ENCODE results near the gene RASL10A.
A peak's percentile ranks its signal among the peaks of the same experiment; 100 is the strongest.

RASL10A gene

DNA sequence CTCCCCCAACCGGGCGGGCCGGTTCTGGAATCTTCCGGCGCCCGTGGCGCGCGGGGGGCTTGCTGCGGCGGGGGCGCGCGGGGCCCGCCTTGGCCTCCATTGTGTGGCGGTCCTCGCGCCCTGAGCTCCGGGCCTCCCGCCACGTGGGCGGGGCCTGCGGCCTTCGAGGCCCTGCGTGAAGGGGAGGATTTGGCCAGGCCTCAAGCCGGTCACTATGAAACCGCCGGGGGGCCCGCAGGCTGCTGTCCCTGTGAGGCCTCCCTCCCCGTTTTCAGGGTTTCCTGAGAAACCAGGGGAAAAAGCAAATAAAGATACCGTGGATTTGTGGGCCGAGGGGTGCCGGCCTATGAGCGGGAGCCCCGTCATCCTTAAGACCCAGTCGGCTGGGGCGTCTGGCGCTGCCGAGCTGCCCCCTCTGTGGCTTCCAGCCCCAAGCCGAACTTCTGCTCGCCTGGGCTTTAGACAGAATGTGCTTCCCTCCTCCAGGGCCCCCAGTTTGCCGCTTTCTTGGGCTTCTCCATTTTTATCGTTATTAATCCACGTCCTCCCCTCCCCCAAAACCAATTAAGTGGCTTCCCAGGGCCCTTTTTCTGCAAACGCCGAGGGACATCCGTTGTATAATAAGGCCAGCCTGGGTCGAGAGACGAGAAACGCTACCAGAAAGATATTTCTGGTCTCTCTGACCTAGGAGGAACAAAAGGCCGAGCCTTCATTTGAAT is 46.8 kb downstream of the RASL10A start:
- DNase-seq (ENCODE audit: low read depth in 2 of 2) = peak; percentile 12

DNA sequence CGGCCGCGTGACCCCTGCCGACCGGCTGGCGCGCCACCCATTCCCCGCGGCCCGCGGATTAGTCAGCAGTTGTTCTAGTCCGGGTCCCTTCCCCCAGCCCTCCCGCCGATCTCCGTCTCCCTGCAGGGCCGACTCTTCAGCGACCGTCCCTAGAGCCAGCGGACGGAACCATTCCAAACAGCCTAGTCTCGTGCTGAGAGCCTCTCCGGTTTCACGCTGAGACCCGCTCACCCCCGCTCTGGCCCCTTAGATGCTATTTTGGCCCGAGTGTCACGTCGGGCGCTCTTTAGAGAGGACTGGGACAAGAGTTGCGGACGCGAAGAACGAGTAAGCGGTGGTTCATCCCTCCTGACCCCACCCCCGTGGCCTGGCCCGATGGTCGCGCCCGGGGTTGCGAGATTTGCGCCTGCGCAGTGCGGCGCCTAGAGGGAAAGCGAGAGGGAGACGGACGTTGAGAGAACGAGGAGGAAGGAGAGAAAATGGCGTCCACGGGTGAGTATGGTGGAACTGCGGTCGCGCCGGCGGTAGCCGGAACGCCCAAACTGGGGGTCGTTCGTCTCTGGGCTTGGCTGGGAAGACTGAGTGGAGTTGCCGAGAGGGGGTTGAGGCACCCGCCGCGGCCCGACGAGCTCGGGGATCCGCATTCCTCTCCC is 47.5 kb downstream of the RASL10A start, which contains the start of the genes EWSR1 and RHBDD3:
Gene EWSR1 (plus strand): TSS at position 411 of the 653 bp plus-strand sequence. CDS start 69 bp downstream, at position 480.
Gene RHBDD3 (minus strand): TSS at position 124 of the 653 bp plus-strand sequence. CDS start 2,355 bp downstream, outside the sequence.
- peak; percentile 92 to 93 for DNase-seq (ENCODE audit: low read depth in 2 of 2)

- no peak for DNase-seq (ENCODE audit: low read depth in 2 of 2)
These were observed 48.0 kb downstream of the RASL10A start for GRCh38 chr22:29267462-29267857.

DNA sequence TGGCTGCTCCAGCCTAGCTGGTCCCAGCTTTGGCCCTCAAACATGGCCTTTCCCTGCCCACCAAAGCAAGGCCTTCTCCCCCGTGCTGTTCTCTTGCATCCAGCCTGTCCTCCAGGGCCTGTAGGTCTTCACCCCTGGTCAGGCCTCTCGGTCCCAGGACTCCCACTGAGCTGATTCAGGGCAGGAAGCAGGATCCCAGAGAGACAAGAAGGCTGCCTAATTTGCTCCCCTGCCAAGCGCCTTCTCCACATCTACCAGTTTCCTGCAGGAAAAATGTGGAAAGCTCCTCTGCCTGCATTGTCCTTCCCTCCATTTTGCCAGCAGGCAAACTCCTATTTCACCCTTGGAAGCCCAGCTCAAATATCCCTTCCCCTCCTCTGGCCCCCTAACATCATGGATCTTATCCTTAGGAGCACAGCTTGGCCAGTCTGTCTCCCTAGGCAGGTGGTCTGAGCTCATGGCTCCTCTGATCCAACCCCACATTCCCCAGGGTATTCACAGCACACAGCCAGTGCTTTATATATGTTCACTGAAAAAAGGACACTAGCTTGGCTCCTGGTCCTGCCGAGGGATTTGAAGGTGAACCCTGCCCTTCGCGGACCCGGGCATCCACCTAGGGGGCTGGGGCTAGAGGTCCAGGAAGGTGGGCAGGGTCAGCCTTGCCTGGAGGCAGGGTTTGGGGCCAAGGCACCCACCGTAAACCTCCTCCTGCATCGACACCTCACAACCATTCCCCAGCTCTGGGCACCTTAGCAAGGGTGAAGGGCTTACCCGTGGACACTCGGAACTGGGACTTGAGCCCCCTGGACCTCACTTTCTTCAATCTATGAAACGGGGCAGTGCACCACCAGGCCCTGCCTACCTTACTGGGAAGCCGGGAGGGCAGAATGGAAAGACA is 48.7 kb downstream of the RASL10A start:
- DNase-seq (ENCODE audit: low read depth in 2 of 2) = no peak

DNA sequence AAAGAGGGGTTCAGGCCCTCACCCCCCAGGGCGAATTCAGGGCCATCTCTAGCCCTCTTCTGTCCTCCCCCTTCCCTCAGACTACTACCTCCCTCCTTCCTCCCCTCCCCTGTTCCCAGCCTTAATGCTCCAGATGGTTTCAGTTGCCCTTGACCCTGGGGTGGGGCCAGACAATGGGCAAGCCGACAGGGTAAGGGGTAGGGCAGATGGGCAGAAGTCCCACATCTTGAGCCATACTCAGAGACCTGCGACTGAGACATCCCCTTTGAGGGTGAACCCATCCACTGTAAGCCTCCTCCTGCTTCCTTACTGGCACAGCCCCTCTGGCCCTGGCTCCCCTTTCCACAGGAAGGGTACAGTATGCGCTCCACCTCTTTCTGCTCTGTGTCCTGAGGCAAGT is 49.6 kb downstream of the RASL10A start:
- no peak for DNase-seq (ENCODE audit: low read depth in 2 of 2)

DNA sequence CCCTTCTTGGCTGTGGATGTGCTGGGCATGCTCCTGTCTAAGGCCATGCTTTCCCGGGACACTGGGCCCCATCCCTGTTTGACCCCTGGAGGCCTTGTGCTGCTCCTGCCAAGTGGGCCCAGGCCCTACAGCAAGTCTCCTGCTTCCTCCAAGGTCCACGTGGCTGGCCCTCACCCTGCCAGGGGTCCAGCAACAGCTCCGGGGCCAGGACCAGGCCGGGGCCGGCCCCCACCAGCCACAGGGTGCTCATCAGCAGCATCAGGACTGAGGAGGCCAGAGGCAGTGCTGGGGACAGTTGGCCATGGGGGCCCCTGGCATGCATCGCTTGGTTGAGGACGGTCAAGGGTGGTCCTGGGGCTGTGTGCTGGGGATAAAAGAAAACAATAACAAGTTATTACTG is 50.2 kb downstream of the RASL10A start:
- no peak for DNase-seq (ENCODE audit: low read depth in 2 of 2)

- no peak for DNase-seq (ENCODE audit: low read depth in 2 of 2)
These were observed 51.7 kb downstream of the RASL10A start for GRCh38 chr22:29263791-29264276.
